NOMO-1 (cell line): Measurements from ENCODE around the gene KMT2D.

Source experiments
- DNase-seq, 2 experiments: peaks; one replicate each; lab custom pipeline; 2025; ENCODE audit not compliant: unreplicated experiment in 2 of 2; lab: John Stamatoyannopoulos, UW

KMT2D gene

GRCh38 chr12:49052451-49053208 lies 8.0 kb downstream of the KMT2D start:
- no peak for DNase-seq

- no peak for DNase-seq
Measured at GRCh38 chr12:49051777-49052438, 8.7 kb downstream of the KMT2D start.

GRCh38 chr12:49051373-49051764 lies 9.2 kb downstream of the KMT2D start:
- no peak for DNase-seq

GRCh38 chr12:49050507-49051372 lies 9.9 kb downstream of the KMT2D start:
- no peak for DNase-seq

- DNase-seq = no peak
Measured at GRCh38 chr12:49049566-49050224, 10.9 kb downstream of the KMT2D start.

GRCh38 chr12:49048953-49049352 lies 11.6 kb downstream of the KMT2D start:
- no peak for DNase-seq

- DNase-seq = no peak
Measured at GRCh38 chr12:49046129-49046895, 14.3 kb downstream of the KMT2D start.

- no peak for DNase-seq
Measured at GRCh38 chr12:49044660-49045059, 15.9 kb downstream of the KMT2D start.

GRCh38 chr12:49043856-49044258 lies 16.7 kb downstream of the KMT2D start:
- DNase-seq = peak; percentile 40 to 51

- DNase-seq = no peak
Measured at GRCh38 chr12:49043241-49043640, 17.4 kb downstream of the KMT2D start.

- DNase-seq = no peak
Measured at GRCh38 chr12:49041881-49042484, 18.6 kb downstream of the KMT2D start.

- DNase-seq = no peak
Measured at GRCh38 chr12:49041036-49041880, 19.3 kb downstream of the KMT2D start.

- no peak for DNase-seq
Measured at GRCh38 chr12:49040364-49040855, 20.2 kb downstream of the KMT2D start.

- no peak for DNase-seq
Measured at GRCh38 chr12:49039421-49040363, 20.9 kb downstream of the KMT2D start.

- DNase-seq = no peak
Measured at GRCh38 chr12:49038291-49038955, 22.2 kb downstream of the KMT2D start.

GRCh38 chr12:49037947-49038237 lies 22.7 kb downstream of the KMT2D start:
- no peak for DNase-seq
